Femur (tissue), 1 donor: ENCODE data around the gene SP1.
A peak's percentile ranks its signal among the peaks of the same experiment; 100 is the strongest.
"Not testable (repeated sequence)": the region's sequence is repeated elsewhere in the genome, so short reads cannot be mapped to it uniquely, and the experiment has no call there.

Experiments
- DNase-seq: peaks from one replicate; pipeline ENCODE4 v3.0.0-alpha.2; 2017

SP1 gene

DNA sequence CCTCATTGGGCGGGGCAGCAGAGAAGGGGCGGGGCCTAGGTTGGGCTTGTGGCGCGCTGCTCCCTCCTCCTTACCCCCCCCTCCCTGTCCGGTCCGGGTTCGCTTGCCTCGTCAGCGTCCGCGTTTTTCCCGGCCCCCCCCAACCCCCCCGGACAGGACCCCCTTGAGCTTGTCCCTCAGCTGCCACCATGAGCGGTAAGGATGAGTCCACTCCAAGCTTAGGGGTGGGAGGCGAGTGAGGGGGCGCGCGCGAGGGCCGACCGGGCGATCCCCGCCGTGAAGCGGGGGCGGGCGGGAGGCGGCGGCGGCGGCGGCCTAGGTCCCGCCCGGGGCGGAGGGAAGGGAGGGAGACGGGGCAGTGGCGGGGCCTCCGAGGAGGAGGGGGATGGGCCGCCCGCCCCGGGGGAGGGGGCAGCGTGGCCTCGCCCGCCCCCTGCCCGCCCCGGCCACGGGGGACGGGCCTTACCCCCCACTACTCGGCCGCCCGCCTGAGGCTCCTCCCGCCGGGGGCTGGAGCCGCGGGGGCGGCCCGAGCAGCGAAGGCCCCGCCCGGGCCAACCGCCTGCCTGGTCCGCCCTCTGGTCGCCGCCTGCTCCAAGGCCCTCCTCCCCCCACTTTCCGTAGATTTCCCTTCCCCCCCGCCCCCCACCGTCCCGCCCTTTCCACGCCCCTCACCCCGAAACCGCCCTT, at the start of gene SP1:
Gene SP1 (plus strand): TSS at position 73 of the 690 bp plus-strand sequence. CDS start 116 bp downstream, at position 189.
- peak; percentile 96 for DNase-seq

DNA sequence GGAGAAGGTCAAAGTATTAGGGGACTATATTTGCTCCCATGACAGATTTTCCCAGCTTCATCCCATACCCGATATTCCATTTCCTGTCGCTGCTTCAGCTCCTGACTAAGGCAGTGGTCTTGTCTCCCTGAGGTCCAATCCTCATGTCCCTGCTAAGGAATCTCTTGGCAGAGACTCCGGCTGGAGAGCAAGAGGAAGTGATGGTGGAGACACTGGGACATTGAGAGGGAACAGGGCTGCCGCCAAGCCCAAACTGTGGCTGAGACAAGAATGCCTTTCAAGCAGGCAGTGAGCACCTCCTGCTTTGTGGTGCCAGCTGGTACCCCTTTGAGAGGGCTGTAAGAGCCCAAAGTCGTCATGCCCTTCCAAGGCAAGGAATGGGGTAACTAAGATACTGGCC, 49.3 kb upstream of the SP1 start:
- no peak for DNase-seq

DNA sequence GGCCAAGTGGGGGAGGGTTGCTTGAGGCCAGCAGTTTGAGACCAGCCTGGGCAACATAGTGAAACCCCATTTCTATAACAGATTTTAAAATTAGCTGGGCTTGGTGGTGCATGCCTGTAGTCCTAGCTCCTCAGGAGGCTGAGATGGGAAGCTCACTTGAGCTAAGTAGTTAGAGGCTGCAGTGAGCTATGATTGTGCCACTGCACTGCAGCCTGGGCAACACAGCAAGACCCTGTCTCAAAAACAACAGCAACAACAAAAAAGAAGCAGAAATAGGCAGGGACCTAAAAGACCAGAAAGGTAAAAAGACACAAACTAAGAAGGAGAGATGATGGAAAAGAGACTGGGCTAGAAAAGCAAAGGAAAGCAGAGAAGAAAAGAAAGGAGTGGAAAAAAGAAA, 47.6 kb upstream of the SP1 start:
- not testable (repeated sequence) for DNase-seq

DNA sequence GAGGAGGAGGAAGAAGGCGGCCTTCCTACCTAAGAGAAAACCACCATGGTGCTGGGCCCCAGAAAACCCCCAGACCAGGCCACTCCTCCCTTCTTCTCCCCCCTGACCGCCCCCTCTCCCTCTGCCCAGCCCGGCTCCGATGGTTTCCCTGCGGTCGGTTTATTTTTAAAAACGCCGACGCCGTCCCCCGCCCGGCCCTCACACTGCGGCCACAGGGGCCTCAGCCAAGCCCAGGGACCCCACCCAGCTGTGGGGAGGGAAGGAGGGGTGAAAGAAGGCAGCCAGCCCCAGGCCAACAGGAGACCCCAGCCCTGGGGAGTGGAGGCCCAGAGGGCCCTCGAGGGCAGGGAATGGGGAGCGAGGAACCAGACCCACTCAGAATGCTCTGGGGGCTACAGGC, 47.2 kb upstream of the SP1 start:
- DNase-seq, result peak; percentile 54

DNA sequence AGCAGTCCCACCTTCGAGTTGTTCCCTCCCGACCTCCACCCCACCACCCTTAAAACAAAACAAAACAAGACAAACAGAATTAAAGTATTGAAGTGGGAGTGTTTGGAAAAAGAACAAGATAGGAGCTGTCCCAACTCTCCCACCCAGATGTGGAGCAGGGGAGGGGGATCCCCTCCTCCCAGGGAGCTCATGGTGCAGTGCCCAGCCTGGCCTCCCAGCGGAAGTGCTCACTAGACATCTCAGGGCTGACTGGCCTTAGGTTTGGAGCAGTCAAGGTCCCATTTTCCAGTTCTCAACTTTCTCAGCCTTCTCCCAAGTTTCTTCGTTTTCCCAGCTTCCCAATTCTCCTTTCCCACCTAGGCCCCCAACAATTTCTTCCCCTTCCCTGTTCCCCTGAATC, 46.7 kb upstream of the SP1 start:
- no peak for DNase-seq

GRCh38 chr12:53333845-53334244, 46.1 kb upstream of the SP1 start:
- DNase-seq, result peak; percentile 74

DNA sequence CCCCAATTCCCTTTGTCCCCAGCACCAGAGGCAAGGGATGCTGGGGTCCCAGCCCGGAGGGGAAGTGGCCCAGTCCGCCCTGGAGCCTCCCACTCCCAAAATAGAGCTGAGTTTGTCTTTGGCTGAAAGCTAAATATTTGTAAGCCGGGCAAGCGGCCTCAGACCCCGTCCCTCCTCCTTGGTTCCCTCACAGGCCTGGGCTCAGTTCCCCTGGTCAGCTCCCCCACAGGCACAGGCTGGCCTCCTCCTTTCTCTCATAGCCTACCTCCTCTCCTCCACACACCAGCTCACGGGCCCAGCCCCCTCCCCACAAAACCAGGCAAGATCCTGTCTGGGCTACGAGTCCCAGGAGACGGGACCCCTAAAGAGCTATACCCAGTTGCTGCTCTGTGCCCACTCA, 45.2 kb upstream of the SP1 start:
- no peak for DNase-seq

GRCh38 chr12:53336181-53336681, 43.7 kb upstream of the SP1 start, which contains the start of gene SP7:
TSS of gene SP7 (minus strand) at chr12:53336354. CDS start at chr12:53335646, 708 bp downstream.
- peak; percentile 62 for DNase-seq

GRCh38 chr12:53338017-53338416, 42.0 kb upstream of the SP1 start:
- no peak for DNase-seq

- DNase-seq, result peak; percentile 64
These were observed 41.1 kb upstream of the SP1 start for GRCh38 chr12:53338916-53339315.

DNA sequence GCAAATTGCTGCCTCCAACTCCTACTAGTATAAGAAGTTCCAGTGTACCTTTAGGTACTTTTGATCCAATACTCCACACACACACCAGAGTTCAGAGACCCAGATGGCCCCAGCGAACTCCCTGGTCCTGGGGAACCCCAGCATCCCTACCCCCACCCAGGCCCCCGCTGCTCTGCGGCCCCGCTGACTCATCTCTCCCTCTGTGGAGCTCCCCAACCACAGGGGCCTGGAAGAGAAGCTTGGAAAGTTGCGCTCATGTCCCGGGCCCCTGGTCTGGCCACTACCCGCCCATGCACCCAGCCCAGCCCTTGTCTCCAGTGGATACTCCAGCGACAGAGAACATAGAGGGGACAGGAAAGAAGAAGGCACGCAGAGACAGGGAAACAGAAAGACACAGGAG, 39.6 kb upstream of the SP1 start:
- DNase-seq, result no peak

GRCh38 chr12:53343449-53343848, 36.5 kb upstream of the SP1 start:
- DNase-seq, result no peak

GRCh38 chr12:53343969-53344368, 36.0 kb upstream of the SP1 start:
- DNase-seq, result no peak

GRCh38 chr12:53344487-53344823, 35.5 kb upstream of the SP1 start:
- no peak for DNase-seq

GRCh38 chr12:53344824-53345485, 35.0 kb upstream of the SP1 start:
- peak; percentile 90 for DNase-seq

DNA sequence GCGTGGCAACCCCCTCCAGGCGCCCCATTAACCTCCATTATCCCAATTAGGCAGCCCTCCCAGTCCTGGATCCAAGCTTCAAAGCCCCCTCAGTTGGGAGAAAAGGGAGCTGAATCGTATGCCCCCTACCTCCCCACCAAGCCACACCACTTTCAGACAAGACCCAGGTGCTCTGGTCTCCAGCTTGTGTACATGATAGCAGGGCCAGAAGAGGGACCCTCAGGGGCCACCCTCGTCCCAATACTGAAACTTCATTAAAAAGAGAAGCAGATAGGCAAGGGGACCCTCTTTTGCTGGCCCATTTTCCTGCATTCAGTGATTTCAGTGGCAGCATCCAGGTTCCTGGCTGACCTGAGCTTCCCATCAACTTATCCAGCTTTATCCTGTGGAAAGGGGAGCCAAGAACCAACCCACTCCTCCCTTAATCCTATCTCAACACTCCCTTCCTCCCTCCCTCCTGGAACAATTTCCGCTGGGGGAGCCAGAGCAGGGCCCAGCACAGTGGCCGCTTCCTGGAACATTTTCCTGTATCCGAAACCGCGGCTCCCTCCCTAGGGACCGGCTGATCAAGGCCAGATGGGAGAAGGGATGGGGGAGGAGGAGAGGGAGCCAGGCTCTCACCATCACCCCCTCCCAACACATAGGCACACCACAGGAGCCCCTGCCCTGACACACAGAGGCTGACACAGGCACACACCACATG, 34.3 kb upstream of the SP1 start:
- DNase-seq, result peak; percentile 80

DNA sequence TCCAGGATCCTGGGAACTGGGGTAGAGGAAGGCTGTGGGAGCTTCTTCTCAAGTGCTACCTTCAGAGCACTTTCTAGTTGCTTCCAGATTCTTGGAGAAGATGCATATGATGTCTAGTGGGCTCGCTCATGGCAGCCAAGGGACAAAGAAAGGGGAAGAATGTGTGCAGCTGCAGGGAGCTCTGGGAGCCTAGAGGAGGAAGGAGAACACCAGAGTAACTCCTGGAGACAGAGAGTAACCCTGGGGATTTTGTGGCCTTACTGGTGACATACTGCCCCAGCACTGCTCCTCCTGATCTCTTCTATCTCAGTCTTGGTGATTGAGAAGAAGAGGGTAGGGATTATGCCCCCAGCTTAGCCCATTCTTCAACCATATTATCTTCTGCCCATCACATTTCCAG, 33.5 kb upstream of the SP1 start:
- no peak for DNase-seq

- no peak for DNase-seq
These were observed 32.1 kb upstream of the SP1 start for GRCh38 chr12:53347905-53348304.

GRCh38 chr12:53352331-53353256, 27.4 kb upstream of the SP1 start:
- DNase-seq, result peak; percentile 91

GRCh38 chr12:53353257-53353655, 26.7 kb upstream of the SP1 start:
- no peak for DNase-seq

DNA sequence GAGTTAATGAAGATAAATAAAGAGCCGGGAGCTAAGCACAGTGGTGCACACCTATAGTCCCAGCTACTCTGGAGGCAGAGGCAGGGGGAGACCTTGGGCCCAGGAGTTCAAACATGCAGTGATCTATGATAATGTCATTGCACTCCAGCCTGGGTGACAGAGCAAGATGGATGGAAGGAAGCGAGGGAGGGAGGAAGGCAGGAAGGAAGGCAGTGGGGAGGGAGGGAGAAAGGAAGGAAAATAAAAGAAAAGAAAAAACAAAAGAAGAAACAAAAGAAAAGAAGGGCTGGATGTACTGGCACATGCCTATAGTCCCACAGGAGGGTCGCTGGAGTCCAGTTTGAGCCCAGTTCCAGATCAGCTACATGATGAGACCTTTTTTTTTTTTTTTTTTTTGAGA, 24.9 kb upstream of the SP1 start:
- no peak for DNase-seq

- no peak for DNase-seq
These were observed 21.0 kb upstream of the SP1 start for GRCh38 chr12:53358836-53359419.
